Stimulated activated CD4-positive, alpha-beta T cell treated with anti-CD3 and anti-CD28 coated beads, Interleukin-15, amount 100 ng/mL, for 24 hours (primary cell): Measurements from ENCODE around the gene KIRREL3.
A peak's percentile ranks its signal among the peaks of the same experiment; 100 is the strongest.

Experiments used
- DNase-seq: peaks from one replicate; pipeline ENCODE4 v3.0.0-alpha.2; 2020

KIRREL3 gene

DNA sequence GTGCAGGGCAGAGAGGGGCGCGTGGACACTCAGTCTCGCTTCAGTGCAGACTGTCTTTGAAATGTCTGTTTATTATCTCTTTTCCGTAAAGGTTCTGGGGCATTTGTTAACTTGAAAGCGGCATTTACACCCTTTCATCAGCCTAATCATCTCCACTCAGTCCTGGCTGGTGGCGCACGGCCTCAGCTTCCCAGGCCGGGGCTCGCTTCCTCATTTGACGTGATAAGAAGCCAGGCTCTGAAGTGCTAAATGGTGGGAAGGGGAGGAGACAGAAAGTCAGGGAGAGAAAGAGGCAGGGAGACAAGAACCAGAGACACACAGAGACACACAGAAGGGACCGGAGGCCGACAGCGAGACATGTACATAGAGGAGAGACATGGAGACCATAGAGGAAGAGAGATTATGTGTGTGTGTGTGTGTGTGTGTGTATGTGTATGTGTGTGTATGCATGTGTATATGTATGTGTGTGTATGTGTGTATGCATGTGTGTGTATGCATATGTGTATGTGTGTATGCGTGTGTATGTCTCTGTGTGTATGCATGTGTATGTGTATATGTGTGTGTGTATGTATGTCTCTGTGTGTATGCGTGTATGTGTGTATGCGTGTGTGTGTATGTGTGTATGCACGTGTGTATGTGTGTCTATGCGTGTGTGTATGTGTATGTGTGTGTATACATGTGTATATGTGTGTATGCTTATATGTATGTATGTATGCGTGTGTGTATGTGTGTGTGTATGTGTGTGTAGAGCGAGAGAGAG lies 543.6 kb downstream of the KIRREL3 start:
- no peak for DNase-seq

DNA sequence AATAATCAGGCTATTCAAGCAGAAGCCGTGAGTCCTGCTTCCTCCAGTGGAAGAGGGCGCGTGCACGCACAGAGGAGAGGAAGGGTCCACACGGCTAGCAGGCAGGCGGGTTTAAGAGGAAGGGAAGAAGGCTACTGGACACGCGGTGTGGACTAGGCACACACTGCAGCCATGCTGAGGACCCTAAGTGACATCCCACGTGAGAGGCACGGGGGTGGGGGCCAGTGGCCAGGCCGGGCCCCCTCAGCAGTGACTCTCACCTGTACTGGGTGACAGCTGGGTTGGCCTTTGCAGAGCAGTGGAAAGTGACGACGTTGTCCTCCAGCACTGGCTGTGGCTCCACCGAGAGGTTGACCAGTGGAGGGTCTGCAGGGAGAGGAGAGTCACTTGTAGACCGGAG lies 544.5 kb downstream of the KIRREL3 start:
- DNase-seq = no peak

DNA sequence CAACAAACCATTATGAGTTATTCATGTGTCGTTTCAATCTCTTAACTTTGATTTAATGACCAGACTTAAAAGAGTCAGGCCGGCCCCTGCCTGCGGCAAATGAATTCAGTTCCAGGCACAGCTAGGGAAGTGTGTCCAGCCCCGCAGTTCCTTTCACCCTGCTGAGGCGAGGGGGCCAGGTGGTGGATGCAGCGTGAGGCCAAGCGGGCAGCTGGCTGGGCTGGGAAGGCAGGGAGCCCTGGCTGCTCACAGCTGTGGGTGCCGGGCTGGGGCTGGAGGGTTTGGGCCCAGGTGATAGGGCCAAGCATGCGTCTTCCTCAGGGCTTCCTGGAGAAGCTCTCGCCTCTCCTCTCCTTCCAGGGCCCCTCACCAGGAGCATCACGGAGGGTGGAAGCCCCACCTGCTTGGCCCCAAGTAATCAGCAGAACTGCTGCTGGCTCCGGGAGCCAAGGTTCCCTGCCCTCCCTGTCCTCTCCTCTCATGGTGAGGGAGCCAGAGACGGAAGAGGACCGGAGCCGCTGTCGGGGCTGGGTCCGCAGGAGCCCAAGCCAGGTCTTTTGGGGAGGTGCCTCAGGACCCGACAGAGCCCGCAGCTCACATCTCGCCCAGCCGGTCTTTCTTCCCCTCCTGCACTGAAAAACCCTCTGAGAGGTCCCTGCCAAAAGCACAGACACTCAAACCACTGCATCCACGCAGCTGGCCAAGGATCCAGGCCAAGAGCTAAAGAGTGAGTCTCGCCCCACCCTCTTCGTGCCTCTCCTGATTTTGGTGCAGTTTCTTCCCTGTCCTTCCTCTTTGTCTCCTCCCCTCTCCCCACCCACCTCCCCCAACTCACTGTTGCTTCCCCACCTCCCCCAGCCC lies 548.1 kb downstream of the KIRREL3 start:
- no peak for DNase-seq

DNA sequence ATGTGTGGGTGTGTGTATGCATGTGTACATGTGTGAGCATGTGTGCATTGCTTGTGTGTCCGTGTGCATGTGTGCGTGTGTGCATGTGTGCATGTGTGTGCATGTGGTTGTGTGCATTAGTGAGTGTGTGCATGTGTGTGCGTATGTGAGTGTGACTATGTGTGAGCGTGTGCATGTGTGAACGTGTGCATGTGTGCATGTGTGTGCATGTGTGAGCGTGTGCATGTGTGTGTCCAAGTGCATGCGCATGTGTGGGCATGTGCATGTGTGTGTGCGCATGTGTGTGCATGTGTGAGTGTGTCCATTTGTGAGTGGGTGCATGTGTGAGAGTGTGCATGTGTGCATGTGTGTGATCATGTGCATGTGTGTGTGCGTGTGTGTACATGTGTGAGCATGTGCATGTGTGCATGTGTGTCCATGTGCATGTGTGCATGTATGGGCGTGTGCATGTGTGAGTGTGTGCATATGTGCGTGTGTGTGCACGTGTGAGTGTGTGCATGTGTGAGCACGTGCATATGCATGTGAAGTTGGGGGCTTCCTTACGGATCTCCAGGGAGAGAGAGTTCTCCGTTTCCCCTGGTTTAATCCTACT lies 549.3 kb downstream of the KIRREL3 start:
- DNase-seq = no peak

DNA sequence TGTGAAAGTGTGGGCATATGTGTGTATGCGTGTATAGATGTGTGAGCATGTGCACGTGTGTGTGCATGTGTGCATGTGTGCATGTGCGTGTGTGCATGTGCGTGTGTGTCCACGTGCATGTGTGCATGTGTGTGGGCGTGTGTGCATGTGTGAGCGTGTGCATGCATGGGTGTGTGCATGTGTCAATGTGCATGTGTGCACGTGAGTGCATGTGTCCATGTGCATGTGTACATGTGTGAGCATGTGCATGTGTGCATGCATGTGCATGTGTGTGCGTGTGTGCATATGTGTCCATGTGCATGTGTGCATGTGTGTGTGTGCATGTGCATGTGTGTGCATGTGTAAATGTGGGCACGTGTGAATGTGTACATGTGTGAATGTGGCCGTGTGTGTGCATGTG lies 549.8 kb downstream of the KIRREL3 start:
- no peak for DNase-seq

DNA sequence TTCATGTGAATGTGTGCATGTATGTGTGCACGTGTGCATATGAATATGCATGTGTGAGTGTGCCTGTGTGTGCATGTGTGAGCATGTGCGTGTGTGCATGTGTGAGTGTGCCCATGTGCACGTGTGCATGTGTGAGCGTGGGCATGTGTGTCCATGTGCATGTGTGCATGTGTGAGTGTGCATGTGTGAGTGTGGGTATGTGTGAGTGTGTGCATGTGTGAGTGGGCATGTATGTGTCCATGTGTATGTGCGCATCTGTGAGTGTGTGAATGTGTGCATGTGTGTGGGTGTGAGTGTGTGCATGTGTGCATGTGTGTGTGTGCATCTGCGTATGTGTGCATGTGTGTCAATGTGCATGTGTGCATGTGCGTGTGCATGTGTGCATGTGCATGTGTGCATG lies 550.4 kb downstream of the KIRREL3 start:
- no peak for DNase-seq

DNA sequence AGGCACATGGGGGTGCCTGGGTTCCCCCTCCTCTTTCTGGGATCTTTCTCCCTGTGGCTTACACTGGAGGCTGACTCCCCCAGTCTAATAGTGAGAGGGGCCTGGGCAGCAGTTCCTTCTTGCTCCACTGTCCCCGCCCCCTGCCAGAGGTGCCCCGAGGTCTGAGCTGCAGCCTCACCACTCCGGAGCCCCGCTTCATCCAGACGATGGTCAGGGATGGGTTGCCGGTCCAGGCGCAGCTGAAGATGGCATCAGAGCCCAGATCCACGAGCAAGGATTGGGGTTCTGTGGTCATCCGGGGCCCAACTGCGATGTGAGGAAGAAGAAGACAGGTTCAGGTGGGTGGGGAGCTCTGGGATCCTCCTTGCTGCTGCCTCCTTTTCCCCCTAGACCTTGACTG lies 554.0 kb downstream of the KIRREL3 start:
- no peak for DNase-seq

DNA sequence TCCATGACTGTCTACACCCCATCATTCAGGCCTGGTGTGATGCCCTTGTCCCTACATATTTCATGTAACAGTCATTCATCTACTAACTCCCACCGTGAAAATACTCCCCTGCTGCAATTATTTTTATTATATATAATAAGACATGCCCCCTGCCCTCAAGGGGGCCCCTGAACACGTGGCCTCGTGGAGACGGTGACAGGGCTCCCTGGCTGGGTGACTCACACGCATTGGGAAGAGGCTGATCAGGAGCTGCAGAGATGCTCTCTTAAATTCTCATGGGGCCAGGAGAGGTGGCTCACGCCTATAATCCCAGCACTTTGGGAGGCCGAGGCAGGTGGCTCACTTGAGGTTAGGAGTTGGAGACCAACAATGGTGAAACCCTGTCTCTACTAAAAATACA lies 556.5 kb downstream of the KIRREL3 start:
- DNase-seq = no peak

DNA sequence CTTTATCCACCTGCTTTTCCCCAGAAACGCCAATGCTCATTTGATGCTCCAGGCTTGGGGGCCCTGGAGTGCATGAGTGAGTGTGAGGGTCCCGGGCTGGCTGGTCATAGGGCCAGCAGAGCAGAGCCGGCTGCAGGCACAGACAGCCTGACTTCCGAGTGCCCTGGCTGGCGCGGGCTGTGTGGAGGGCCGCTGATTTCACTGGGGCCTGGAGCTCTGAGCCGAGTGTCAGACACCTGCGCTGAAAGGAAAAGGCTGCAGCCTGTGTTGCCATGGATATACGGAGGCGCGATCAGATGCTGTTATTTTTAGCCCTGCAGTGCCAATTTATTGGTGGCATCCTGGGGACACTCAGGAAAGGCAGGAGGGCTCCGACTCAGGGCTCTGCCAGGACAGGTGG lies 557.5 kb downstream of the KIRREL3 start:
- no peak for DNase-seq

DNA sequence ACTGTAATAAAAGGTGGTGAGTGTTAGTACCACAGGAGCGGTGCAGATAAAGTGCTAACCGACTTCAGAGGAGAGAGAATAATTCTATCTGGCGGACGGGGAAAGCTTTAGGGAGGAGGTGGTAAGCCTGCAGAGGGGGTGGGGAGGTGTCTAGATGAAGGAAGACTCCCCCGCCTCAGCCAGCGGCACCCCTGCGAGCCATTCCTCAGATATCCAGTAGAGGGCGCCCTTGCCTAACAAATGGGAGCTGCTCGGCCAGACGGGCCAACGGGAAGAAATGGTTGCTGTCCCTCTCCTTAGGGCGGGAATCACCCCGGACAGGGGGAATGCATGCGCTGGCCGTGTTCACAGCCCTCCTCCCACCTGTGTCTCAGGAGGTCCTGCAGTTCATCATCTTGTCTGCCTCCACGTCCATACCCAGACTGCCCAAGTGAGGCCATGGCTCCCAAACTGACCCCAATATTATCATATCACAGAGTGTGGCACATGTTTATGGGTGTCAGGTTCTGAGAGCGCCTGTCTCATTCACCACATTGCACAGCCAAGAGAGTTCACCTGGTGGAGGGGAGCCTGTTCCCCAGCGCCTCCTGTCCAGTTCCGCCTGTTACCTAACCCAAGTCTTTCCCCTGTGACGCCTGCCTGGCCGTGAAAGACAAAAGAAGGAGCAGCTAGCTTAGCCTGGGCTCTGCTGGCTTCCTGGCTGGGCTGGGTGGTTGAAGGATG lies 559.6 kb downstream of the KIRREL3 start:
- DNase-seq = peak; percentile 78

DNA sequence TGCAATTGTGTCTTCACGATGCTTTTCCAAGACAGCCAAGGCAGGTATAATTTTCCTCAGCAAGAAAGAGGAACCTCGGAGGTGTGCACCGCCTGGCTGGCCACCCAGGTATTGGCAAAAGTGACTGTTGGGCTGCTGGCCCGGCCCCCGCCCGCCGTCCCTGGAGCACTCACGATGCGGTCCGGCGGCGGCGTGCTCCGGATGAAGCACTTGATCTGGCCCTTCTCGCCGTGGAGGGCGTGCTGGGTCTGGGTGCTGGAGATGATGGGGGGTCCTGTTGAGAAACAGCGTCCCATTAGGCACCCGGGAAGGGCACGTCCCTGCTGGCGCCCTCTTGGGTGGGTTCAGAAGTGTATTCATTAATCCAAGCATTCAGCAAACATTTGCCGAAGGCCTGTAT lies 560.3 kb downstream of the KIRREL3 start:
- no peak for DNase-seq

DNA sequence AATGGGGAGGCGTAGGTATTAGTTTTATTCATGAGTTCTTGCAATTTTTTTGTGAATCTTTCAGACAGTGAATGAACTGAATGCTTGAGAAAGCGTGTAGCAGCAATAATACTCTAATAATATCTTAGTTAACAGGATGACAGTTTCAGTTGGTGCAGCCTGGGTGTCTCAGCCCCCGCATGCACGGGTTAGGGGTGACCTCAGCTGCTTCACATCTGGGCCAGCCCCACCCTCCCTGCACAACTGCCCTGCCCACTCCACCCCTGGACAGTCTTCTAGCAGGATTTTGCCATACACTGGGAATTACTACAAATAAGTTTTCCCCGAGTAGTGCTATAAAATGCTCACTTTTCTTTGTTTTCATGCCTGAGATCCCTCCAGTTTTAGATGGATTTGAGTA lies 561.9 kb downstream of the KIRREL3 start:
- DNase-seq = no peak

DNA sequence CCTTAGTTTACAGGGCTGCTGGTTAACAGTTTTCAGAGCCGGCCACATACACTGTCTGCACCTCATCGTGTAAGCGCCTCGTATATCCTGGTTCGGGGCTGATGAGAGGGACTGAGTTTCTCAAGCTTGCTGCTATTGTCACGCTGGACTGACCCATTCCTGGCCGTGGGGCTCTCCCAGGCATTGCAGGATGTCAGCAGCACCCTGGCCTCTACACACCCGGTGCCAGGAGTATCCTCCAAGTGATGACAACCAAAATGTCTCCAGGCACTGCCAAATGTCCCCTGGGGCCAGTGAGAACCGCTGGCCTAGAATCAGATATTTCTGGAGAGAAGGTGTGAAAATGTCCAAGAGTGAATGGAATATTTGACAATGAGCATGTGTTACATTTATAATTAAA lies 562.3 kb downstream of the KIRREL3 start:
- no peak for DNase-seq

DNA sequence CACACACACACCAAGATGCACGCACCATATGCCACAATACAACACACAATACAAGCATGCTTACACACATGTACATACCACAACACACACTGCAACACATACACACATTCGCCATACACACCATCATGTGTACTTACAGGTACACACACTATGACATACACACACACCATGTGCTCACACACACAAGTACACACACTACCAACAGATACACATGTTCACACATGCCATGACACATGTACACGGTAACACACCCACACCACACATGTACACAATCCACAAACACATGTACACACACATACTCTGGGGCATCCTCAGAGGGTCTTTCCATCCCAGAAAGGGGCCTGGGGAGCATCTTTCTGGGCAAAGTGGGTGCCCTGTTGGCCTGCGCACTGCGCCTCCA lies 562.8 kb downstream of the KIRREL3 start:
- DNase-seq = no peak

DNA sequence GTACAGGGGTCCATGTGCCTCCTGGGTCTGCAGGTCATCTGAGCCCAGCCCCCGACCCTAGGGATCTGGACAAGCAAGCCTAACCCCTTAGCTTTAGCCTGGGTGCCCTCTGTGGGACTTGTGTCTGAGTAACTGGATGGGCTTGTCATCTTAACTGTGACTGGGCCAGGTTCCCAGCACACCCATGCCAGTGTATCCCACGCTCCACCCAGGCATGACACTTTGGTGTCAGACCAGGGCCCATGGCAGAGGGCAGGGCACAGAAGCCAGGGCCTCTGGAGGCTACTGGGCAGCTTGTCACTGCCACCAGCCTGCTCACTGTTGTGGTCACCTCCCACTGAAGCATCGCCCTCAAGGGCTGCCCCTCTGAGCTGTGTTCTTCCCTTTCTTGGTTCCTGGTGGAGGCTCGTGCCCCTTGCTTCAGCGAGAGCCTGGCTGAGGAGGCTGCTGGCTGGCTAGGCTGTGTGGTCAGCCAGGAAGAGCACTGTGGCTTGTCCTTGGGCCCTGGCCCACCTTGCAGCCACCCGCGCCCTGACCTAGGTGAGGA lies 564.3 kb downstream of the KIRREL3 start:
- no peak for DNase-seq

DNA sequence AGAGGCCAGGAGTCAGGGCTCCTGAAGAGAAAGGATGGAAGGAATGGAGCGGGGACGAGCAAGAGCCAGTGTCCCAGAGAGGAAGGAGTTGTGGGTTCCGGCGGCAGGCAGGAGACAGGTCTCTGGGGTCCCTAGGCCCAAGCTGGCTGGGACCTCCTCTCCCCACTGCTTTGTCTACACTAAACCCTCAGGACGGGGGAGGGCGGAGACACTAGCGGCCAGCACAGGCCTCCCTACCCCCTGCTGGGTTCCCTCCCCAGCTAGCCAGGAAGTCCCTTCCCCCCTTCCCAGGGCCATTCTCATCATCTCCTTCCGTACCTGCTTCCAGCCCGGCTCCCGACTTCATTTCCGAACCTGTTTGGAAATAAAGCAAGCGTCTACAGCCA lies 565.6 kb downstream of the KIRREL3 start:
- no peak for DNase-seq

DNA sequence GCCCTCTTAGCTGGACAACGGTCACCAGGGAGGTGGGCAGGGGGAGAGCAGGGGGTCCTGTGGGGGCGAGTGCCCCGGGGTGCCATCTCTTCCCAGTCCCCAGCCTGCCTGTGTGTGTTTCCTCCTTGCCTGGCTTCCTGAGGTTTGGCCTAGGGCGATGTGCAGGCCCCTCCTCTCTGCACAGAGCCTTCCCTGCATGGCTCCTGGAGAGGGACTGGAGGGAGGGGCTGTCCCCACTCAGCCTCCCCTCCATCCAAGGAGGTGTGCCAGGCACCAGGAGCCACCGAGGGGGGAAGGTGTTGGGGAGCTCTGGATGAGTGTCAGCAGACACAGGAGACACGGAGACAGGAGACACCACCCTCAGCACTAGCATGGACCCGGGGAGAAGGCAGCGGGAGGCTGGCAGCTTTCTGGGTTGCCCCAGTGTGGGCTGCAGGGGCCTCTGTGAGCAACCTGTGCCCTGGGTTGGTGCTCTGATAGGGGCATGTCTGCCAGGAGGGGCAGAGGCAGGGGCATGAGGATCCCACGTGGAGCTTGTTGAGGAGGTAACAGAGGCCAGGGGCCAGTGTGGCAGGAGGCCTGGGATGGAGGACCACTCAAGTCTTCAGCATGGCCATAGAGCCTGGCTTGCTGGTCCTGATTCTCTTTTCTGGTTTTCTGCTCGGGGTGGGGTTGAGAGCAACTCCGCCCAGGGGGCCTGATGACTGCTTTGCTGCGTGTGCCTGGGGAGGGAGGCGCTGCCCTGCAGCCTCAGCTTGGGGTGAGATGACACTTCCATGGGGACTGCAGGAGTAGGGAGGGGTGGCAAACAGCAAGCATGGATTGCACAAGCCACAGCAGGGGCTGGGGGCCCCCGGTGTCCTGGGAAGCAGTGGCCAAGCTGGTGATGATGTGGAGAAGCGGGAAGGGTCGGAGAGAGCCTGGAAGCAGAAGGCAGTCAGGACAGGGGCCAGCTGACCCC lies 566.3 kb downstream of the KIRREL3 start:
- no peak for DNase-seq

DNA sequence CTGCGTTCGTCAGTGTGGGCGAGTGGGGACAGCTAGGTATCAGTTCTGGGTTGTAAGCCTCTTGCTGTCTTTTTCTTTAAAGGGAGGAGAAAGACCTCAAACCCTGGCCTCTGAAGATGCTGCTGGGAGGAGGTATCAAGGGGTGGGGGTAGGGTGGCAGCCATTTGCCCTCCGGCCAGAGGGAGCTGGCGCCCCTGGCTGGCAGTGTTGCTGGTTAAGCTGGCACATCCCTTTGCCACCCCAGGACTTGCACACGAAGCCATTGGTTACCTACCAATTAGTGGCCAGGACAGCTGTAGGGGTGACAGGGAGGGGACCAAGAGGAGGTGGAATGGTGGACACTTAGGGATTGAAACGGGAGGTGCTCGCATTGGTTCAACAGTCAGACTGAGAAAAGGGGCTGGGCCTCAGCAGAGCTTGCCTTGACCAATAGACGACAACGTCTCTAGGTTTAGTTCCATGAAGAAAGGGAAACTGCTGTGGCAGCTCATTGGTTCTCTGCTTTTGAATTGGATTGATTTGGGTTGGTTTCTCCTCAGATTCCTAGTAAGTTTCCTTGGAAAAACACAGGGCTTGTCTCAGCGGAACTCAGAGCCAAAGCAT lies 567.2 kb downstream of the KIRREL3 start:
- DNase-seq = no peak

DNA sequence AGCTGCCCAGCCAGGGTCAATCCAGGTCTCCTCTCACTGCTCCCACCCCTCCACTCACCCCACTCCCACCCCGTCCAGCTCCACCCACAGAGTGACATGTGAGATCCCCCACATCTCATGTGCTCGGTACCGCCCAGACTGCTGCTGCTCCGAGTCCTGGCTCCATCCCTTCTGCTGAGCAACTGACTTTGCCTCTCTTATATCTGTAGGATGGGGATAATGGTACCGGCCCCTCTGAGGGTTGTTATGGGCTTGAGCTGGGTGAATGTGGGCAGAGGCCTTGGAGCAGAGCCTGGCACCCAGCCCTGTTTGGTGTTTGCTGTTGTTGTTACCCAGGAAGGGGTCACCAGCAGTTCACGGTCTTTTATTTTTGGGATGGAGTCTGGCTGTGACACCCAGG lies 568.0 kb downstream of the KIRREL3 start:
- DNase-seq = no peak

DNA sequence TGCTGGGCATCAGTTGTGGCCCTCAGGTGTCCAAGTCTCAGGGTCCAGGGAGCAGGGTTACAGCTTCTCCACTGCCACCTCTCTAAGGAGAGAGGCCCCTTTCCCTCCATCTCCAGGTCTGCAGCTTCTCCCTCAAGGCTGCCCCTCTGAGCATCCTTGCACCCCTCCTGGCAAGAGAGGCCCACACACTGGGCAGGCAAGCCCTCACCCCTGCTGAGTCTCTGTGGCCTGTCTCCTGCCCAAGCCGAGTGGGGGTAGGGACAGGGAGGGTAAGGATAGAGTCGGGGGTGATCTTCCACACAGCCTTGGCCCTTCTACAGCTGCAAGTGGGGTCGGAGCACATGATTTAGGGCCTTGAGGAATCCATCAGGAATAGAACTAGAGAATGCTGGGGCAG lies 568.5 kb downstream of the KIRREL3 start:
- DNase-seq = no peak

DNA sequence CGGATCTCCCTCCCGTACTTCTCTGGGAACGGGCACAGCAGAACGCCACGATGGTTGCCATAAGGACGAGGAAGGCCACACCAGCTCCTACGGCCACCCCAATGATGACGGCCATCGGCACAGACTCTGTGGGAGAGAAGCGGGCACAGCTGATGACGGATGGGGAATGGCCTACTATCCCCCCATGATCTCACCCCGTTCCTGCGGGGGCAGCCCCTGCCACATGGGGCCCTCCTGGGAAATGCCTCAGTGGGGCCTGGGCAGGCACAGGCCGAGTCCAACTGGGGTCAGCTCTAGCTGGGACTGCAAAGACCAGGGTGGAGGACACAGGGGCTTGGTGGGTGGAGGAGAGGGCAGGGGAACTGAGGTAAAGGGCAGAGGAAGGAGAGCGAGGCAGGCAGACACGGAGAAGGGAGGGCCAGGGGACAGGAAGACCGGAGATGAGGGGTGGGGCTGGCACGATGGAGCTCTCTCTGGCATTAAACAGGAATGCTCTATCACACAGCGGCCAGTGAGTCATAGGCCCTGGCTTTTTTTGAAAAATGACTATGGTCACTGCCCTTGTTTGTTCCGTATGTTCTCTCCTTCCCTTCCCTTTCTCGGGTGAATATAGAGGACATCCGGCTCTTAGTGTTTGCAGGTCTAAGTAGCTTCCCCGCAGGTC lies 569.0 kb downstream of the KIRREL3 start:
- no peak for DNase-seq
